Cardiac fibroblast (primary cell): ENCODE results near the gene FOXK1.
"Not testable (repeated sequence)": the region's sequence is repeated elsewhere in the genome, so short reads cannot be mapped to it uniquely, and the experiment has no call there.

Experiments used
- DNase-seq, 2 donors: peaks; one replicate each; pipeline versions ENCODE4 v3.0.0 to v3.0.0-alpha.2; 2010; ENCODE audit warnings: low read depth in 2 of 2
- H3K4me3 ChIP-seq, 2 donors: replicated peaks in 1 of 2; 1 replicate in 1 of 2; 2 replicates in 1 of 2; pipeline ENCODE4 v1.5.1; 2011; ENCODE audit warnings: low read depth in 2 of 2, low read length in 2 of 2, mild to moderate bottlenecking in 2 of 2, moderate library complexity in 1 of 2
- CTCF ChIP-seq: IDR thresholded peaks from one replicate; pipeline ENCODE4 v1.5.1; 2011; ENCODE audit warnings: low read depth, mild to moderate bottlenecking, low read length, inconsistent platforms

The FOXK1 gene

GRCh38 chr7:4798706-4799235 lies 116.7 kb downstream of the FOXK1 start:
- DNase-seq, result no peak
- H3K4me3 ChIP-seq, result no peak overlapping the region
- no peak for TF ChIP-seq CTCF

GRCh38 chr7:4799508-4800268 lies 117.6 kb downstream of the FOXK1 start:
- TF ChIP-seq CTCF, result no peak
- peak; percentile 19 to 47 for DNase-seq
- no peak overlapping the region for H3K4me3 ChIP-seq

GRCh38 chr7:4800487-4800886 lies 118.4 kb downstream of the FOXK1 start:
- H3K4me3 ChIP-seq, result no peak overlapping the region
- no peak for DNase-seq
- no peak for TF ChIP-seq CTCF

- H3K4me3 ChIP-seq, result no peak overlapping the region
- no peak for TF ChIP-seq CTCF
- no peak for DNase-seq
These were observed 119.1 kb downstream of the FOXK1 start for GRCh38 chr7:4800926-4801838.

GRCh38 chr7:4801839-4802231 lies 119.7 kb downstream of the FOXK1 start:
- TF ChIP-seq CTCF, result no peak
- no peak for DNase-seq
- H3K4me3 ChIP-seq, result no peak overlapping the region

GRCh38 chr7:4802577-4802976 lies 120.5 kb downstream of the FOXK1 start:
- H3K4me3 ChIP-seq, DNase-seq: not testable (repeated sequence)
